GM19025 (cell line): ENCODE measurements around the gene PRR5L.

Experiments
- ATAC-seq: cut with Tn5 transposase; IDR thresholded peaks from one replicate; pipeline ENCODE4 v1.9.1; 2021; ENCODE audit warnings: mild to moderate bottlenecking, low read depth, moderate library complexity; ENCODE audit not compliant: unreplicated experiment

The PRR5L gene

DNA sequence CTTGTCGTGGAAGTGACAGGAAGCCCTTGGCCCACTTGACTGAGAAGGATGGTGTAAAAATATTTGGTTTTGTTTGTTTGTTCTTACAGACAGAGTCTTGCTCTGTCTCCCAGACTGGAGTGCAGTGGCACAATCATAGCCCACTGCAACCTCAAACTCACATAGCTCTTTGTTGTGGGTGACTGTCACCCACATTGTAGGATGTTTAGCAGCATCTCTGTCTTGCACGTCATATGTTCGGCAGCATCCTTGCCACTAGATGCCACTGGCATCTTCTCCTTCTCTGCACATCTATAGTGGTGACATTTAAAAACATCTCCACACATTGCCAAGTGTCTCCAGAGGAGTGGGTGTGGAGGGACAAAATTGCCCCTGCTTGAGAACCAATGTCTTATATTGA is 56.8 kb downstream of the PRR5L start:
- no peak for ATAC-seq

DNA sequence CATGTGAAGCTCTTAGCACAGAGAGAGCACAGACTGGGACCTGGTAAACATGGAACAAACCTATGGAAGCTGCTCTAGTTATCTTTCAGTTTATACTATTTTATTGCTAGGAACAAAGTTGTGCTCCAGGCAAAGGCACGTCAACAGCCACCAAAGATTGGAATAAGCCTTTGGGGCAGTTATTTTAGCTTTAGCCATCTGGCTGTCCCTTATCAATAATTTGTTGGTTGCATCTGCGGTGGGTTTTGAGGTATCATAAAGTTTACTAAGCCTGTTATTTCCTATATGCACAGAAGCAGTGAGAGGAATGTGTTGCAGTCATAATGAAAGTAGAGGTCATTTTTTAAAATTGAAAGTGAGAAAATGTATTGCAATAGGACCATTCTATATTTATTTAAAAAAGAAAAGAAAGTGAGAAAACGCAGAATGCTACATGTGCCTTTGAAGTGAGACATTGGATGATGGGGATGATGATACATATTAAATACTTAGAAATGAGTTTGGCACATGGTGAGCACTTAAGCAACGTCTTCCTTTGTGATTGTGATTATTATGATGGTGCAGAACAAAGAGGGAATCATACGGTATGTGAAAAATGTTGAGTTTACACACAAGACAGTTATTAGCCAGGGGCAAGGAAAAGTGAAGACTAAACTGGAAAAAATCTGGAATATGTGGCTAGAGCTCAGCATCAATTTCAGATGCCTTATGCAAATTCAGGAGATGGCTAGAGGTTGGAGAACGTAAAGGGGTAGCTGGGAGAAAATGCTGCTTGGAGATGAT is 58.3 kb downstream of the PRR5L start:
- peak; percentile 76 for ATAC-seq

DNA sequence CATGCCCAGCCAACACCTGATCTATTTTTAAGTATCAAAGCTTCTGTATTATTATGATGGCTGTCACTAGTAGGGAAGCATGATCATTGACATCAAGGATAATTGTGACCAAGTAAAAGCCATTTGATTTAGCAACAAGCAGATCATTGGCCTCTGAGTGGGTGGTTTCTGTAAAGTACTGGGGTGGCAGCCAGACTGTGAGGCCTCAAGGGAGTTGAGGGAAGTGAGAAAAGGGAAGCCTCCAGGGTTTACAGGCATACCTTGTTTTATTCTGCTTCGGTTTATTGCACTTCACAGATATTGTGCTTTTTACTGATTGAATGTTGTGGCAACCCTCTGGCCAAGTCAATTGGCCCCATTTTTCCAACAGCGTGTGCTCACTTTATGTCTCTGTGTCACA is 60.1 kb downstream of the PRR5L start:
- peak; percentile 38 for ATAC-seq

DNA sequence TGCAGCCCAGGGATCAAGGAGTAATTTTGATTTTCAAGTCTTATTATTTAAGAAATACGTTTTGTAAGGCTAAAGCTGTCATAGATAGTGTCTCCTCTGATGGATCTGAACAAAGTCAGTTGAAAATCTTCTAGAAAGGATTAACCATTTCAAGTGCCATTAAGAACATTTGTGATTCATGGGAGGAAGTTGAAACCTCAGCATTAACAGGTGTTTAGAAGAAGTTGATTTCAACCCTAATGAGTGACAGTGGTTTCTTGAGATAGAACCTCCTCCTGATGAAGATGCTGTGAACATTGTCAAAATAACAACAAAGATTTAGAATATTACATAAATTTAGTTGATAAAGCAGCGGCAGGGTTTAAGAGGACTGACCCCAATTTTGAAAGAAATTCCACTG is 61.7 kb downstream of the PRR5L start:
- no peak for ATAC-seq

DNA sequence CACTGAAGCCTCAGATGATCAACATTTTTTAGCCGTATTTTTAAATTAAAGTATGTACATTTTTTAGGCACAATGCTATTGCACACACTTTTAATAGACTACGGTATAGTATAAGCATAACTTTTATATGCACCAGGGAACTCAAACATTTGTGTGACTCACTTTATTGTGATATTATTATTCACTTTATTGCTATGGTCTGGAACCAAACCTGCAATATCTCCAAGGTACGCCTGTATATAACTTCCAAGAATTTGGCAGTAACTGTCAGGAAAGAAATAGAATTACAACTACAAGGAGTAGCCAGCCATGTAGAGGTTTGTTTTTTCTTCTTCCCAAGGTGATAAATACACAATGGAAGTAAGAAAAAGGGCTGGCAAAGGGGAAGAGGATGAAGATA is 62.3 kb downstream of the PRR5L start:
- ATAC-seq = no peak

DNA sequence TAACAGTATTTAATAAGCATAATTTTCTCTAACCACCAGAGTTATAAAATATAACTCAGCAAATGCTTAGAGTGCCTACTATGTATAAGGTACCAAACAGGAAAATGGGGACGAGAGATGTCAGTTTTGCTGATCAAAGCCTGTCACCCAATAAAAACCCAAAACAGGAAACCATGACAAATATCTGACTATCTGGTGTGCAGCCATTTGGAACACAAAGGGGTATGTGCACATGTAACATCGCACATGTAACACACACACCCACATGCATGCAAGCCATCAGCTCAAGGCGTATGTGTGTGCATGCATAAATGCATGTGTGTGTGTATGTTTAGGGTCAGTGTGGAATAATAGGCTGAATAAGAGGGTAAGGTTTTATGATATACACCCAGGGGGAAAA is 64.2 kb downstream of the PRR5L start:
- no peak for ATAC-seq

DNA sequence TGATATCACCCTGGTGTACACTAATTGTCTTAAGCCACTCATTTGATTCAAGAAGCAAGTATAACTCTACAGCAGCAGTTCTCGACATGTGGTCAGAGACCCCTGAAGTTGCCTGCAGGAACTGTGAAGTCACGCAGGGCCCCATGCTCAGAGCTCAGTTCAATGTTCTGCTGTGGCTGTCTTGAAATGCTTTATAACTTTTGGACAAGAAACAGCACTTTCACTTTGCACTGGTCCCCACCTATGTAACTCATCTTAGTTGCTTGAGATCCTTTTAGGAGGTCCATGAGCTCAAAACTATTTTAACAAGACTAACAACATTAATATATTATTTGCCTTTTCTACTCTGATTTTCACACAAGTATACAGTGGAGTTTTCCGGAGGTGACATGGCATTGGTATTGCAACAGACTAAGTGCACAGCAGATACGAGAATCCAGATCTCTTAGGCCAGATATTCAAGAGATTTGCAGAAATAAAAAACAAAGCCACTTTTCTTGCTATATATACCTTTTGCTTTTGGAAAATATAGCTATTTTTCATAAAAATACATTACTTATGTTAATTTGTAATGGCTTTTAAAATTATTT is 64.8 kb downstream of the PRR5L start:
- no peak for ATAC-seq

DNA sequence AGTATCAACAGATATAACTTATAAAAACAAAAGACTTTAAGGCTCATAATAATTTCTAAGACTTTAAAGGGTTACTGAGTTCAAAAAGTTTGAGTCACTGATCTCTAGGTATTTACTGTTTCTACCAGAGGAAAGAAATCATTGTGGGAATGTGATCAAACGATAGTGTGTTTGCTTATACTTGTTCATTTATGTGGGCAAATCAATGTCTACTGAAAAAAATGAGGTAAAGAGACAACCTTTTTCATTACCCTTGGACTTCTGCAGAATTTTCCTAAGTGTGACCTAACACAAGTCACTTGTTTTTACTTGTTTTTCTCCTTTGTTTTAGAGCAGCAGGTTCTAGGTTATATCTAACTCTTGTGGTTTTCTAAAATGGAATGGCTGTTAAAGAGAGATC is 65.4 kb downstream of the PRR5L start:
- no peak for ATAC-seq

DNA sequence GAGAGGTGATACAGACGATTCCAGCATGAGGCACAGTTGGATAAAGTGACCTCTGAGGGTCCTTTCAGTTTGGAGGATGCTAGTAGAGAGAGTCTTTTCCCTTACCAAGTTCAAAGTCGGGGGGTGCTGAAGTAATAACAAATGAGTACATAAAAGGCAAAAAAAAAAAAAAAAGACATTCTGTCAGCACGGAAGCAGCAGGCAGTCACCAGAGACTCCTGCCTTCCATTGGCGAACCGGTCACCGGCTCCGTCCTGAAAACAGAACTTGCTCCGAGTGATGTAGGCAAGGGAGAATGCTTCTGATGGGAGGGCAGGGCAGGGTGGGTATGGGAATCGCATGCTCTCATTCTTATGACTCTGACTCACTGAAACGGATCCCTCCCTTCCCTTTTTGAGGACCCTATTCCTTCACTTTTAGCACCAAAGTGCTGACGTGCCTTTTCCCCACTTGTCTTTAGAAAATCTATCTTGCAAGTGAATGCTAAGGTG is 65.9 kb downstream of the PRR5L start:
- no peak for ATAC-seq

DNA sequence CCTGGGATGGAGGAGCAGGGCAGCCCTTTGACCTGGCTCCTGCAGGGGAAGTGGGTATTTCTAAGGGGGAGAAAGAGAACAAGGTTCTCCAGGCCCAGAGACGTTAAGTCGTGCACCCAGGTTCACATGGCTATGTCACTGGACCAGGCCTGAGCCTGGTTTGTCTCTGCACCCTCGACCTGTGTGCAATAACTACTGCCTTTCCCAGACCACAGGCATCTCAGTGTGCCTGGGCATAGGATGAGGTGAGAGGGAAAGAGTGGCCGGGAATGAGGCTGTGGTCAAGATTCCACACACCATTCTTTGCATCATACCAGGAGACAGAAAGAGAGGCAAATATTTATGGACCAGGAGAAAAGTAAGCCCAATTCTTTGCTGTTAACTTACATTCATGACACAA is 66.8 kb downstream of the PRR5L start:
- ATAC-seq = no peak

DNA sequence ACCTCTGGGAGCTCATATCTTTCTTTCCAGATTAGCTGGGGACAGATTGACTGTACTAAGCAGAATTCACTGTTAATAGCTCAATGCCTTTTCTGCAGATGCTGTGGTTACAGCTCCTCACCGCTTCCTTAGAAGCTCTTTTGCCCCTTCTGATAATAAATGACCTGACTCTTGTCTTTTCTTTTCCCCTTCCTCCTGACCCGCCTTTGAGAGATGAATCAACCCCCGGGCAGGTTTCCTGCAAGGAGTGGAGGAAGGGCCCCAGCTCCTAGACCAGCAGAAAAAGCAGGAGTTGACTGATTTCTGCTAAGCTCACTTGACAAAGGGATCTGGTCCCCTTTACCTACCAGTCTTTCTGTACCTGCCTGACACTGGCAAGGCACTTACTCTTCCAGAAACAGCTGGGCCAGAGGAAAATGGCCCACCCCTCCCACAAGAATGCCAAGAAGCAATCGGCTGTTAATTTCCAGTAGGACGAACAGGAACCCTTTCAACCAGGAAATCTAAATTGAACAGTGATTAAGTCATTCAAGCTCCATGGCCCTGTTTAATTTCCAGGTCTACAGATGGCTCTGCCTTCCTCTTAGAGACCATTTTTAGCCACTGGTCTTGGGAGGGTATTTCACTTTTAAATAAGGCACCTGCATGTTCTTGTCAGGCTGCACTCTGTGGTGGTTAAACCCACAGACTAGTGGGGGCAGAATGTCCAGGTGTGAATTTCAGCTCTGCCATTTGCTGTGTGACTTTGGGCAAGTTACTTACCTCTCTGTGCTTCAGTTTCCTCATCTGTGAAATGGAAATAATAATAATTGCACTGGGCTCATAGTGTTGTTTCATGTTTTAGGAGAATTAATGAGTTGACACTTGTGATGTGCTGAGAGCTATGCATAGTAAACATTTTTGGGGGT is 67.5 kb downstream of the PRR5L start:
- no peak for ATAC-seq

DNA sequence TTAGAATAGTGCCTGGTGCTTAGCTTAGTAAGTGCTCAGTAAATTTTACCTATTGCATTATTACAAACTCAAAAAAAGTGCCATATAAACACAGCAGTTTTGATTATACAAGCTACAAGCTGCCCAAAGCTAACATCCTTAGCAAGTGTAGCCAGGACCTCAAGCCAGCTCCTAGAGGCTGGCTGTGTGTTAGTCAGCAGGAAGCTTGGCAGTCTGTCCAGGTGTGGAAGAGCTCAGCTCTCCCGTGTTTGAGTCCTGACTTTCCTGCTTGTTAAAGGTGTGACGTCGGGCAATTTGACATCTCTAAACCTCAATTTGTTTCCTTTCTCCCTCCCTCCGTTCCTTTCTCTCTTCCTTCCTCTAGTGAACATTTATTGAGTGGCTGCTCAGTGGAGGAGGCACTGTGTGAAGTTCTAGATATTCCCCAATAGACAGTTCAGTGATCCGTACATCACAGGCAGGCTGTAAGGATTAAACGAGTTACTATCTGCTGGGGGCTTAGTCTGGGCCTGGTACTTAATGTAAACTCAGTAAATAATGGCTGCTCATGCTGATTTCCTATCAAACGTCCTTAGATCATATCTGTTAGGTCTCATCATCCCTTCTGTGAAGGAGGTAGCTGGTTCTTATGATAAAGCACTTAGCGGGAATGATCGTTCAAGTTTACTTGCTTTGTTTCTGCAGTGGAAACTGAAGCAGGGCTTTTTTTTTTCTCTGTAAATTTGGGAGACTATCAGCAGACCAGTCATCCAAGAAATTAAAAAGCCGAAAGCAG is 68.7 kb downstream of the PRR5L start:
- ATAC-seq = no peak

DNA sequence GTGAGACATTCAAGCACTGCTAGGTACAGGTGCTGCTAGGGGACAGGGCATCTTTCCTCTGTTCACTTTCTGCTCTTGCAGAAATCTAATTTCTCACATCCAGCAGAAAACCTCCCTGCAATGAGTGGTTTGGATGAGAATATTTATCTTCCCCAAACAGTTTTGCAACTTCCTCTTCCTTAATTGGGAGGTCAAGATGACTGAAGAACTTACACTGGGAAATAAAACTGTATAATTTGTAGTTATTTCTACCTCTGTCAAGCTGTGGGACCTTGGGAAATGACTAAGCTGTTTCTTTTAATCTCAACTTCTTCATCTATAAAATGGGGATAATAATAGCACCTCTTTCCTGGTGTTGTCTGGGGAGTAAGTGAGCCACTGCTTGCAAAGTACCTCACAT is 69.8 kb downstream of the PRR5L start:
- no peak for ATAC-seq

DNA sequence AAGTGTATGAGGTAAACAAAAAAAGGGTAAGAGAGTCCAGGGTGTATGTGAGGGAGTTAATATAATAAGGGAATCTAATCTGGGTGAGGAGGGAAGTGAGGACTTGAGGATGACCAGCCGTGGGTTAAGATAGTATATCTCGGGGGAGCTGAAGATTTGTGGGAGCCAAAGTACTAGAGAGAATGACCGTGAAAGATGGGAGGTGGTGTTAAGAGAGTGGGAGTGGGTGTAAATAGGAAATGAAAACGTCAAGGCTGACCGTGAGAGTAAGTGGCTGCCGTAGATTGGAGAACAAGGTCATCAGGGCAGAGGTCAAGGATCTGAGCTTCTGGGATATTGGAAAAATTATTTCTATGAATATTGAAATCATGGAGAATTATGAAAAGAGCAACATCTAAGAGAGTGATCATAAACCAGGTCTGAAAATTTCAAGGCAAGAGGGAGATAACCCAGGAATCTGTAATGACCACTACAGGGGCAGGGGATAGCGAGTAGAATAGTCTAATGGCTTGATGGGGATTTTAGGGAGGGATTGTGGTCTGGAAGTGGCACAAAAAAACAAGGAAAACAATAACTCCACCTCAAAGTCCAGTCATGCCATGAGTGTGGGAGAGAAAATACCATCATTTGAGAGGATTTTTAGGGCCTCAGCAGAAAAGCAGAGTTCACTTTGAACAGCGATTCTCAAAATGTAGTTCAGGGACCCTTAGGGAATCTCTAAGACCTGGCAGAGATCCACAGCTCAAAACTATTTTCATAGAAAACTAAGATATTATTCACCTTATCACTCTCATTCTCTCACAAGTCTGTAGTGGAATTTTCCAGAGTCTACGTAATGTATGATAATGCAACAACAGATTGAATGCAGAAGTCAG is 72.0 kb downstream of the PRR5L start:
- ATAC-seq = no peak

DNA sequence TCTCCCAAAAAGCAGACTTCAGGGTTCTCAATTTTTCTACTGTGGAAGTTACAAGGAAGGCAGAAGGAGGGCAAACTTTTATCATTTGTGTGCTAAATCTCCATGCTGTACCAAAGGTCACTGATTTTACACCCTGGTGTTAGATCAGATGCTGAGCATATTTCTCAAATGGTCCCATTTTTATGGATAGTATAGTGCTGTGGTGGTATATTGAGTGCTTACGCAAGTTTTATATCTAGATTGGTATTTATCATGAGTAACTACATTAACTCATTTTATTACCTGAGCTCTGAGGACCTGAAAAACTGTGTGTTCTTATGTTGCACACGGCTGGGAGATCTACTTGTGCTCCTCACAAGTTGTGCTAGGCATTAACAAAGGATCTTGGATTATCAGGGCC is 75.1 kb downstream of the PRR5L start:
- no peak for ATAC-seq

DNA sequence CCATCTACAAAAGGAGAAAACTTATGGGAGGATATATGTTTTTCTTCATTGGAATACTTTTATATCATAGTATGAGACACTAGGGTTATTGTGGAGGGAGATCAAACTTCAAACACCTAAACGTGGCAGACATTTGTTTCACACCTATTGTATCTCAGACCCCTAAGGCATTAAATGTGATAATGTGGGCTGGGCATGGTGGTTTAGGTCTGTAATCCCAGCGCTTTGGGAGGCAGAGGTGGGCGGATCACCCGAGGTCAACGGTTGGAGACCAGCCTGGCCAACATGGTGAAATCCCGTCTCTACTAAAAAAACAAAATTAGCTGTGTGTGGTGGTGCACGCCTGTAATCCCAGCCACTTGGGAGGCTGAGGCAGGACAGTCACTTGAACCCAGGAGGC is 75.5 kb downstream of the PRR5L start:
- no peak for ATAC-seq

DNA sequence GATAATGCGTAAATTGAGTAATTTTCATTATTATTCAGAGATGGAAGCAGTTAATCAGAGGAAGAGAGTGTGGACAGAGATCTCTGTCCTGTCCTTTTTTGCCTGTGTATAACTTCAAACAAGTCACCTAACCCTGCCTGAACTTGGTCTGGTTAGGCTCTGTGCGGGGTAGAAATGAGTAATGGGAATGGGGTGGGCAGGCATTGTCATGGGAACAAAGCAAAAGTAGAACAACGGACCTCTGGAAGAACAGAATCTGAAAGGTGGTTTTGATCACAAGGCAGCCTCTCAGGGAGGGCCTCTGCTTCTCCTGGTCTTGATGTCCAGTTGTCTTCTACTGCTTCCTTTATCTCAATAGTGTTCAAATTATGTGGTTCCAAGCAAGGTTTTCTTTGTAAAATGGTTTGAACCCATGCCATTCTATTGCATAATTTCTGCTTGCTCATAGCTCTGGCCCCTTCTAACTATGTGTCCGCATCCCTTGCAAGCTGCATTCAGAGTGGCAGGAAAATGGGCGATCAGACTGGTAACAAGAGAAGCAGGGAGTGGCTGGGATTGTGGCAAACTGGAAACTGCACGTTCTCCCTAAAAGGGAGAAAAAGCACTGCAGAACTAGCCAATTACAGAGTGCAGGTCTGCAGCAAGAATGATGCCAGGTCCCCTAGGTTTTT is 76.1 kb downstream of the PRR5L start:
- no peak for ATAC-seq

DNA sequence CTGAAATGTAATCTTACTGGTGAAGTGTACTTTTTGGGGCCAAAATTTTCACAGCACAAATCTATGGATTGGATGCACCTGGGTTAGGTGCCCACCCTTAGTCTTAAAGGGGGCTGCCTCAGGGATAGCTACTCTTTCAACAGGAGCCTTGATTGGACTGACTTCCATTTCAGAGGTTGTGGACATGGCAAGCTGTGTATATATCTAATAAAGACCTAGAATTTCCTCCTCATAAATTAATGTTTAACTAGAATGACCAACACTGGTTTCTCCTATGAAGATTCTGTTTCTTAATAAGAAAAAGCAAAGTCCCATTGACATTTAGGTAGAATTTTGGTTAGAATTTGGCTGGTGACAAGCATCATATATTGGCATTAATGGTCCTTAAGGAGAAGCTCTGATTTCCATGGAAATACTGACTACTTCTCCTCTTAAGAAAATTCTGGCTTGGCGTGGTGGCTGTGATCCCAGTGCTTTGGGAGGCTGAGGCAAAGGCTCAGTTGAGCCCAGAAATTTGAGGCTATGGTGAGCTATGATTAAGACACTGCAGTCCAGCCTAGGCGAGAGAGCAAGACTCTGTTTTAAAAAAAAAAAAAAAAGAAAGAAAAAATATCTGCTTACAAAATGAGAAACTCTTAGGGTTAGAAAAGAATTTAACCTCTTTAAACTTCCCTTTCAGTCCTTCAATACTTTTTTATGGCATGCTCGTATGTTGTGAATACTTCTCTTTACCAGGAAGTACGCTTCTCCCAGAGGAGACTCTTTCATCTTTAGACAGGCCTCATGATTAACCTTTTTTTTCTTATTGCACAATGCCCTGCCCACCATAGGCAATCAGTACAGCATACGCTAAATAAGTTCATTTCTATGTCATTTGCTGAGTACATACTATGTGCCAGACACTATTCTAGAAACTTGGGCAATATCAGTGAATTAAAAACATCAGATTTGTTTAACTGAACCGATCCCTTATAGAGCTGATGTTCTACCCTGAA is 77.2 kb downstream of the PRR5L start:
- ATAC-seq = no peak
